SK-N-SH (cell line): ENCODE data around the gene VPS26A. TPM values are rescaled to one million over a fixed set of nuclear protein-coding genes. Genes with fewer than 3 reads are reported as not detected.

Experiments used
- CTCF ChIA-PET: fragments of 300-600, 350-600 bp; formaldehyde crosslinking; extraction: SDS; loops from one replicate; lab custom pipeline; 2021; lab: Yijun Ruan, JAX
- POLR2A ChIA-PET: fragments of 350-600 bp; sonication (Branson Sonifier 250); formaldehyde crosslinking; extraction: SDS; loops from one replicate; lab custom pipeline; 2020; ENCODE audit warnings: antibody characterized with exemption, inconsistent platforms; lab: Yijun Ruan, JAX
- DNase-seq: peaks from one replicate; pipeline ENCODE4 v3.0.0; 2012
- H2AFZ ChIP-seq: fragments of 200-600 bp; sonication (generic); 2 replicates; pipeline ENCODE4 v1.8.1; 2016; ENCODE audit warnings: antibody characterized with exemption, mild to moderate bottlenecking, low read depth
- H3F3A ChIP-seq: fragments of 200-600 bp; sonication (generic); replicated peaks from 2 replicates; pipeline ENCODE3; 2016; ENCODE audit warnings: antibody characterized with exemption, mild to moderate bottlenecking; ENCODE audit not compliant: insufficient read depth
- H3K27ac ChIP-seq, 2 experiments: fragments of 200-500 bp in 1 of 2; fragments of 200-600 bp in 1 of 2; sonication (Bioruptor generic) in 1 of 2; sonication (generic), shearing (Covaris generic) in 1 of 2; 2 replicates each; pipeline versions ENCODE4 v1.5.1 to v1.6.1; 2014 to 2016; ENCODE audit warnings: low read depth in 2 of 2, inconsistent platforms in 1 of 2, low read length in 1 of 2, mild to moderate bottlenecking in 1 of 2, mixed read lengths in 1 of 2
- H3K27me3 ChIP-seq: fragments of 200-600 bp; sonication (generic), shearing (Covaris generic); 2 replicates; pipeline ENCODE4 v1.6.1; 2016; ENCODE audit warnings: mixed run types; ENCODE audit not compliant: insufficient read depth
- H3K36me3 ChIP-seq, 2 experiments: fragments of 200-500 bp in 1 of 2; fragments of 200-600 bp in 1 of 2; sonication (Bioruptor generic) in 1 of 2; sonication (generic) in 1 of 2; replicated peaks in 1 of 2; 2 replicates each; pipeline versions ENCODE3 to v1.5.1; 2014 to 2016; ENCODE audit warnings: low read length in 1 of 2, mild to moderate bottlenecking in 1 of 2; ENCODE audit not compliant: insufficient read depth in 2 of 2, control insufficient read depth in 1 of 2
- H3K4me1 ChIP-seq, 2 experiments: fragments of 200-500 bp in 1 of 2; fragments of 200-600 bp in 1 of 2; sonication (Bioruptor generic) in 1 of 2; sonication (generic), shearing (Covaris generic) in 1 of 2; 2 replicates each; pipeline versions ENCODE4 v1.5.1 to v1.6.1; 2014 to 2016; ENCODE audit warnings: low read depth in 1 of 2, low read length in 1 of 2, mixed run types in 1 of 2; ENCODE audit not compliant: insufficient read depth in 2 of 2, control insufficient read depth in 1 of 2
- H3K4me2 ChIP-seq: fragments of 200-600 bp; sonication (generic), shearing (Covaris generic); 2 replicates; pipeline ENCODE4 v1.6.1; 2017; ENCODE audit warnings: mixed run types
- H3K4me3 ChIP-seq, 2 experiments: fragments of 200-500 bp in 1 of 2; fragments of 200-600 bp in 1 of 2; sonication (Bioruptor generic) in 1 of 2; sonication (generic), shearing (Covaris generic) in 1 of 2; 2 replicates each; pipeline versions ENCODE4 v1.5.1 to v1.8.1; 2014 to 2016; ENCODE audit warnings: low read depth in 2 of 2, inconsistent platforms in 1 of 2, low read length in 1 of 2, mild to moderate bottlenecking in 1 of 2, mixed read lengths in 1 of 2, moderate library complexity in 1 of 2
- H3K79me2 ChIP-seq: fragments of 200-600 bp; sonication (generic); 2 replicates; pipeline ENCODE4 v1.8.1; 2017; ENCODE audit warnings: mild to moderate bottlenecking; ENCODE audit not compliant: insufficient read depth
- H3K9ac ChIP-seq: fragments of 200-600 bp; sonication (generic); 2 replicates; pipeline ENCODE4 v1.6.1; 2017; ENCODE audit warnings: mixed run types
- H3K9me2 ChIP-seq: fragments of 200-600 bp; sonication (generic); 2 replicates; pipeline ENCODE4 v1.6.1; 2017; ENCODE audit warnings: mixed run types
- H3K9me3 ChIP-seq: fragments of 200-600 bp; sonication (generic); 2 replicates; pipeline ENCODE4 v1.6.1; 2017; ENCODE audit warnings: mixed run types, mild to moderate bottlenecking, moderate library complexity
- H4K20me1 ChIP-seq: fragments of 200-600 bp; sonication (generic); 2 replicates; pipeline ENCODE4 v1.6.1; 2017; ENCODE audit warnings: mild to moderate bottlenecking, mixed run types; ENCODE audit not compliant: insufficient read depth
- CHD2 ChIP-seq: fragments of 150-350 bp; IDR thresholded peaks from 2 replicates; pipeline ENCODE4 v1.6.1; 2018; ENCODE audit warnings: low read length; ENCODE audit not compliant: partially characterized antibody
- CTCF ChIP-seq: fragments of 200-600 bp; sonication (generic); IDR thresholded peaks from 2 replicates; pipeline ENCODE4 v1.6.1; 2017; ENCODE audit warnings: antibody characterized with exemption, mild to moderate bottlenecking, moderate library complexity
- FOSL2 ChIP-seq: IDR thresholded peaks from 2 replicates; pipeline ENCODE4 v1.4.0; 2012; ENCODE audit warnings: low read depth, mild to moderate bottlenecking, moderate library complexity, borderline replicate concordance
- FOXJ3 ChIP-seq: sonication (generic); formaldehyde crosslinking; IDR thresholded peaks from 2 replicates; pipeline ENCODE4 v1.5.1; 2020; ENCODE audit warnings: mild to moderate bottlenecking, missing genetic modification reagents
- JUND ChIP-seq: IDR thresholded peaks from 2 replicates; pipeline ENCODE4 v1.4.0; 2012
- MAX ChIP-seq: IDR thresholded peaks from 2 replicates; pipeline ENCODE4 v1.4.0; 2012; ENCODE audit warnings: low read depth
- MEF2A ChIP-seq: IDR thresholded peaks from 2 replicates; pipeline ENCODE4 v1.4.0; 2012; ENCODE audit warnings: low read depth, borderline replicate concordance
- NFIC ChIP-seq: IDR thresholded peaks from 2 replicates; pipeline ENCODE4 v1.4.0; 2012; ENCODE audit warnings: borderline replicate concordance
- NRF1 ChIP-seq: IDR thresholded peaks from 2 replicates; pipeline ENCODE4 v1.6.1; 2012; ENCODE audit warnings: low read depth, mild to moderate bottlenecking, low read length
- POLR2AphosphoS5 ChIP-seq: IDR thresholded peaks from 2 replicates; pipeline ENCODE4 v1.6.1; 2012; ENCODE audit warnings: low read depth, low read length
- RAD21 ChIP-seq: IDR thresholded peaks from 2 replicates; pipeline ENCODE4 v1.6.1; 2012; ENCODE audit warnings: mild to moderate bottlenecking, low read length
- REST ChIP-seq: IDR thresholded peaks from 2 replicates; pipeline ENCODE4 v1.6.1; 2012; ENCODE audit warnings: mild to moderate bottlenecking, low read depth, low read length, moderate library complexity
- RXRA ChIP-seq: IDR thresholded peaks from 2 replicates; pipeline ENCODE4 v1.4.0; 2012; ENCODE audit warnings: low read depth, mild to moderate bottlenecking, borderline replicate concordance
- SMC3 ChIP-seq: IDR thresholded peaks from 2 replicates; pipeline ENCODE4 v1.6.1; 2012; ENCODE audit warnings: low read depth, low read length, improper control_type of control experiment
- TCF12 ChIP-seq: IDR thresholded peaks from 2 replicates; pipeline ENCODE4 v1.4.0; 2012
- TEAD4 ChIP-seq: IDR thresholded peaks from 2 replicates; pipeline ENCODE4 v1.4.0; 2012; ENCODE audit warnings: mild to moderate bottlenecking, borderline replicate concordance; ENCODE audit not compliant: insufficient read depth
- USF1 ChIP-seq: IDR thresholded peaks from 2 replicates; pipeline ENCODE4 v1.4.0; 2012; ENCODE audit warnings: low read depth, borderline replicate concordance
- USF2 ChIP-seq: fragments of 150-350 bp; IDR thresholded peaks from 2 replicates; pipeline ENCODE4 v1.6.1; 2017; ENCODE audit warnings: antibody characterized with exemption, low read length, low read depth, borderline replicate concordance
- YY1 ChIP-seq: IDR thresholded peaks from 2 replicates; pipeline ENCODE4 v1.4.0; 2012; ENCODE audit warnings: low read depth, mild to moderate bottlenecking
- ZBTB33 ChIP-seq: IDR thresholded peaks from 2 replicates; pipeline ENCODE4 v1.4.0; 2012; ENCODE audit warnings: low read depth, borderline replicate concordance
- WGBS: methylation state at CpG from one replicate; pipeline ENCODE4 v1.1.6; 2017; ENCODE audit warnings: low lambda C conversion rate; 5-methylcytosine and 5-hydroxymethylcytosine counted together
- polyA plus RNA-seq, 3 experiments: library from polyadenylated mRNA; depleted of rRNA; stranded (reverse); fragments of >200 nt; gene quantifications; 2 replicates each; pipeline ENCODE4 v1.2.3, GENCODE V29; 2012

The VPS26A gene
- polyA plus RNA-seq, 1 of the 3 experiments (the other 2 are of a cell fraction): 10.6 TPM

GRCh38 chr10:69202332-69202731 lies 78.4 kb downstream of the VPS26A start (continued):
- no peak for TF ChIP-seq REST
- no peak for TF ChIP-seq MEF2A
- no peak for TF ChIP-seq SMC3
- TF ChIP-seq ZBTB33: no peak
- no peak for TF ChIP-seq RXRA
- TF ChIP-seq NRF1: no peak
- no peak for TF ChIP-seq TCF12
- no peak for TF ChIP-seq USF2

GRCh38 chr10:69208761-69209160 lies 84.8 kb downstream of the VPS26A start:
- WGBS: 93% methylated on average over 6 of the region's 6 CpGs
- ChIA-PET POLR2A (interaction anchor here (1.0 kb wide), 1 partner anchor 29 kb away, joined by 4 read pairs; the partner anchor contains the start of gene SUPV3L1), CTCF (interaction anchor here (1.1 kb wide), 1 partner anchor 38 kb away, joined by 3 read pairs; no protein-coding TSS in a partner anchor)
- no peaks in the 10 kb centered on the region for H3K9me2 ChIP-seq
- DNase-seq: no peak
- H3K36me3 ChIP-seq: peaks cover 33 to 36% of the 10 kb centered on the region in 2 experiments
- H3K9me3 ChIP-seq: no peaks in the 10 kb centered on the region
- H3K9ac ChIP-seq: no peak overlapping the region
- H3K4me3 ChIP-seq: no peak overlapping the region
- H3K4me1 ChIP-seq: no peaks in the 10 kb centered on the region
- H4K20me1 ChIP-seq: no peaks in the 10 kb centered on the region
- no peaks in the 10 kb centered on the region for H3F3A ChIP-seq
- H2AFZ ChIP-seq: no peak overlapping the region
- H3K4me2 ChIP-seq: no peak overlapping the region
- H3K27me3 ChIP-seq: no peaks in the 10 kb centered on the region
- H3K27ac ChIP-seq: no peak overlapping the region
- H3K79me2 ChIP-seq: no peaks in the 10 kb centered on the region
- TF ChIP-seq NFIC: no peak
- TF ChIP-seq CHD2: no peak
- no peak for TF ChIP-seq TEAD4
- no peak for TF ChIP-seq JUND
- no peak for TF ChIP-seq RAD21
- TF ChIP-seq USF2: no peak
- TF ChIP-seq RXRA: no peak
- TF ChIP-seq SMC3: no peak
- no peak for TF ChIP-seq CTCF
- no peak for TF ChIP-seq TCF12
- TF ChIP-seq FOXJ3 (CRISPR knock-in tag): no peak
- TF ChIP-seq MAX: no peak
- TF ChIP-seq YY1: no peak
- no peak for TF ChIP-seq USF1
- no peak for TF ChIP-seq FOSL2
- TF ChIP-seq POLR2AphosphoS5: no peak
